ENCODE results near the gene CUL9. TPM values are rescaled to one million over a fixed set of nuclear protein-coding genes. Genes with fewer than 3 reads are reported as not detected.
A peak's percentile ranks its signal among the peaks of the same experiment; 100 is the strongest.

Gene CUL9
- total RNA-seq, 1 donor: 34.4 TPM

- Histone ChIP-seq H3K79me2 (ENCODE audit: insufficient read depth, low read length) (peaks cover 59% of the 10 kb centered on the region), H3K4me3 (ENCODE audit: insufficient read depth, low read length) (peak overlapping the region; percentile 86), H3K4me1 (ENCODE audit: insufficient read depth, low read length) (peaks cover 36% of the 10 kb centered on the region), H2AFZ (ENCODE audit: low read length) (no peak overlapping the region), H3K9me3 (ENCODE audit: low read depth, low read length) (no peaks in the 10 kb centered on the region), H3K36me3 (ENCODE audit: insufficient read depth, low read length) (peaks cover 33% of the 10 kb centered on the region), H3K27ac (ENCODE audit: low read depth, low read length) (peak overlapping the region; percentile 92), H4K20me1 (ENCODE audit: insufficient read depth, low read length) (peaks cover 33% of the 10 kb centered on the region), H3K27me3 (ENCODE audit: insufficient read depth, low read length) (no peaks in the 10 kb centered on the region), H3K4me2 (ENCODE audit: insufficient read depth, low read length) (peak overlapping the region; percentile 96)
- no peak for DNase-seq (ENCODE audit: insufficient read length, low spot score, missing footprints)
- TF ChIP-seq CTCF (IDR thresholded peaks at IDR 0.05; ENCODE audit: extremely low read depth, low read depth, low read length): no peak
Measured at GRCh38 chr6:43173591-43174262, 8.3 kb upstream of the CUL9 start.

GRCh38 chr6:43174263-43175112 lies 7.5 kb upstream of the CUL9 start:
- Histone ChIP-seq H3K4me3 (ENCODE audit: insufficient read depth, low read length) (peak overlapping the region; percentile 86), H4K20me1 (ENCODE audit: insufficient read depth, low read length) (peaks cover 33% of the 10 kb centered on the region), H3K4me2 (ENCODE audit: insufficient read depth, low read length) (peak overlapping the region; percentile 96), H3K4me1 (ENCODE audit: insufficient read depth, low read length) (peaks cover 36% of the 10 kb centered on the region), H3K79me2 (ENCODE audit: insufficient read depth, low read length) (peaks cover 59% of the 10 kb centered on the region), H3K9me3 (ENCODE audit: low read depth, low read length) (no peaks in the 10 kb centered on the region), H3K36me3 (ENCODE audit: insufficient read depth, low read length) (peaks cover 41% of the 10 kb centered on the region), H2AFZ (ENCODE audit: low read length) (peak overlapping the region; percentile 88), H3K27me3 (ENCODE audit: insufficient read depth, low read length) (no peaks in the 10 kb centered on the region), H3K27ac (ENCODE audit: low read depth, low read length) (peak overlapping the region; percentile 92)
- peak; percentile 13 for TF ChIP-seq CTCF (IDR thresholded peaks at IDR 0.05; ENCODE audit: extremely low read depth, low read depth, low read length)
- peak; percentile 100 for DNase-seq (ENCODE audit: insufficient read length, low spot score, missing footprints)

GRCh38 chr6:43175676-43176422 lies 6.1 kb upstream of the CUL9 start:
- no peak for DNase-seq (ENCODE audit: insufficient read length, low spot score, missing footprints)
- Histone ChIP-seq H3K79me2 (ENCODE audit: insufficient read depth, low read length) (peaks cover 59% of the 10 kb centered on the region), H3K27me3 (ENCODE audit: insufficient read depth, low read length) (no peaks in the 10 kb centered on the region), H2AFZ (ENCODE audit: low read length) (no peak overlapping the region), H3K9me3 (ENCODE audit: low read depth, low read length) (no peaks in the 10 kb centered on the region), H3K27ac (ENCODE audit: low read depth, low read length) (peak overlapping the region; percentile 92), H3K4me3 (ENCODE audit: insufficient read depth, low read length) (no peak overlapping the region), H4K20me1 (ENCODE audit: insufficient read depth, low read length) (peaks cover 33% of the 10 kb centered on the region), H3K36me3 (ENCODE audit: insufficient read depth, low read length) (peaks cover 44% of the 10 kb centered on the region), H3K4me1 (ENCODE audit: insufficient read depth, low read length) (peaks cover 31% of the 10 kb centered on the region), H3K4me2 (ENCODE audit: insufficient read depth, low read length) (no peak overlapping the region)
- no peak for TF ChIP-seq CTCF (IDR thresholded peaks at IDR 0.05; ENCODE audit: extremely low read depth, low read depth, low read length)

Measured in osteoblast (primary cell).